NCI-H146 treated with DMSO at 0.1 percent for 48 hours (cell line): ENCODE results near the gene RNF220.

Experiments
- DNase-seq: peaks from one replicate; lab custom pipeline; 2025; ENCODE audit not compliant: unreplicated experiment; lab: John Stamatoyannopoulos, UW

Gene RNF220

GRCh38 chr1:44431861-44432260, 26.8 kb downstream of the RNF220 start:
- DNase-seq: no peak

DNA sequence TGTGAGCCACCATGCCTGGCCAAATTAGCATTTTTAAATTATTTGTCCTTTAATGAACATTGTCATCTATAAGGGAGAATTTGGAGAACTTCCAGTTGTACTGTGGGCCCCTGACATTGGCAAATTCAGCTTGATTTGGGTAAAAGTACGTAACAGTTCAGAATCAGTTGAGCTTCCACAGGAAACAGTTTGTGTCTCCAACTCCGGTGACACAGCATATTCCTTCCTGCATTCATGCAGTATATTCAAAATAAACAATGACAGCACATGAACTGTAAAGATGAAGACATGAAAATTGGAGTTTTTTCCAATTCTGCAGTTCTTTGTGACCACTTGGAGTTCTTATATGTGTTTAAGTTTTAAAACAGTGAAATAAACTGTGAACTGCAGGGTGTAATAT, 28.2 kb downstream of the RNF220 start:
- no peak for DNase-seq

DNA sequence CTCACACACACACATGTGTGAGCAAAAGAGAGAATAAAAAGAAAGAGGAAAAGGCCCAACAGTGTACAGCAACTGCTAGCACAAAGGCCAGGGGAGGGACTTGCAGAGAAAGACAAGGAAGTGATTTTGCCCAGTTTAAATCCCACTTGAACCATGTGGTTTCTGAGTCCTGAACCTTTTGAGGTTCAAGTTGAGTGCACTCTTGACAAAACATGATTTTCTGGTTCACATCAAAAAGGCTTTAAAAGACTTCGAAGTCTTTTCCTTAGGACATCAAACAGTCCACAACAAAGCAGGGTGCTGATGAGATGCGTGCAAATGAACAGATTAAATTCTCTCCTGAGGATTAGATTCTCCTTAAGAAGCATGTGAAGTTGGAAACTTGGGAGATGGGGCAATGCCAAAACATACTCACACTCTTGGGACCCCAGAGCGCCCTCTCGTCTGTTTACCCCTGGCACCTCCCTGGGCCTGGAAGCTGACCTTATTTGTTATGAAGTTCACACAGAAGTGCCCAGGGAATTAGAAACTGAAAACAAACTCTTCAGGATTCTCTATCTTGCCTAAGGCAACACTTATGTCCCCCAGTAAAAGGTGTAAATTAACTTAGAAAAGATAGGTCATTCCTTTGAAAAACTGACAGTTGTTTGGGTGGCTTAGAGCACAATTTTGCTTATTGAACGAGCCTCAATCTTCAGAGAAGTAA, 31.5 kb downstream of the RNF220 start:
- DNase-seq: no peak

GRCh38 chr1:44437107-44437716, 32.2 kb downstream of the RNF220 start:
- DNase-seq: no peak

GRCh38 chr1:44442791-44443190, 37.7 kb downstream of the RNF220 start:
- DNase-seq: no peak

GRCh38 chr1:44447051-44447810, 42.2 kb downstream of the RNF220 start:
- DNase-seq: no peak

GRCh38 chr1:44453798-44454349, 48.8 kb downstream of the RNF220 start:
- DNase-seq: no peak

GRCh38 chr1:44454704-44455103, 49.6 kb downstream of the RNF220 start:
- no peak for DNase-seq

DNA sequence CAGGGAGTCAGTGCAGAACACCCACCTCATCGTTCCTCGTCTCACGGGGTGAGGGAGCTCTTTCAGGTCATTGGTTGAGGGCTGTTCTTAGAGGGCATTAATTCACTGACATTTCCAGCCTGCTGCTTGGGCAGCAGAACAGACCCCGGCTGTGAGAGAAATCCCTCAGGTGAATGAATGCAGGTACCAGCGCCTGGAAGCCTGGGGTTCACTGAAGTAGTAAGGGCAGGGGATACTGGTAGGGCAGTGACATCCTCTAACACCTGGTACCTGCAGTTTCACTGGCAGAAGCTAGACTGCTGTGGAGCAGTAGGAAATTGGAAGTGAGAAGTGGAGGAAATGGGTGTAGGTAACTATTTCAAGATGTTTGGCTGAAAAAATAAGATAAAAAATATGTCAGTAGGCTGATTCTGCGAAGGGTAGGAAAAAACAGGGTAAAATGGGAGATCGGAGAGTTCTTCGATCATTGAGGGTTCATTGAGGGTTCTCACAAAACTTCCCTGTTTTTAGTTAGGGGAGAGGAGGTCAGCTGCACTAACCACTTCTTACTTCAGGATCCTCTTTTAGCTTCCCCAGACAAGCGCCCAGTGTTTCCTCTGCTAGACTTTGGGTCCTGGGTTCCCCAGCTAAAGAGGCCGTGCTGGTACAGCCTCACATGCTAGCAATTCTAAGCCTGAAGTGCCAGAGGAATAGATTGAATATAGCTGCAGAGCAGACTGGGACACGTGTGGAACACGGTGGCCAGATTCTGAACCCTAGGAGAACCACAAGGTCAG, 55.2 kb downstream of the RNF220 start:
- no peak for DNase-seq

- no peak for DNase-seq
Observed at GRCh38 chr1:44464361-44464760, 59.3 kb downstream of the RNF220 start.

GRCh38 chr1:44467566-44467965, 62.5 kb downstream of the RNF220 start:
- DNase-seq: no peak

DNA sequence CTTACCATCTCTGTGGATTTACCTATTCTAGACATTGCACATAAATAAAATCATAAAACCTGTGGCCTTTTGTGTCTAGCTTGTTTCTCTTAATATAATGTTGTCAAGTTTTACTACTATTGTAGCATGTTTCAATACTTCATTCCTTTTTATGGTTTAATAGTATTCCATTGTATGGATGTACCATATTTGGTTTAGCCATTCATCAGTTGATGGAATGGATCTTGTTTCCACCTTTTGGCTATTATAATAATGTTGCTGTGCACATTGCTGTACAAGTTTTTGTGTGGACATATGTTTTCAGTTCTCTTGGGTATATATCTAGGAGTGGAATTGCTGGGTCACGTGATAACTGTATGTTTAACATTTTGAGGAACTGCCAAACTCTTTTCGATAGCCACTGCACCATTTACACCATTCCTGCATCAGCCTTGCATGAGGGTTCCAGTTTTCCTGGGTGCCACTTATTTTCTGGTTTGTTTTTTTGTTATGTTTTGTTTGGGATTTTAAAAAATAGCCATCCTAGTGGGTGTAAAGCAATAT, 66.9 kb downstream of the RNF220 start:
- no peak for DNase-seq

DNA sequence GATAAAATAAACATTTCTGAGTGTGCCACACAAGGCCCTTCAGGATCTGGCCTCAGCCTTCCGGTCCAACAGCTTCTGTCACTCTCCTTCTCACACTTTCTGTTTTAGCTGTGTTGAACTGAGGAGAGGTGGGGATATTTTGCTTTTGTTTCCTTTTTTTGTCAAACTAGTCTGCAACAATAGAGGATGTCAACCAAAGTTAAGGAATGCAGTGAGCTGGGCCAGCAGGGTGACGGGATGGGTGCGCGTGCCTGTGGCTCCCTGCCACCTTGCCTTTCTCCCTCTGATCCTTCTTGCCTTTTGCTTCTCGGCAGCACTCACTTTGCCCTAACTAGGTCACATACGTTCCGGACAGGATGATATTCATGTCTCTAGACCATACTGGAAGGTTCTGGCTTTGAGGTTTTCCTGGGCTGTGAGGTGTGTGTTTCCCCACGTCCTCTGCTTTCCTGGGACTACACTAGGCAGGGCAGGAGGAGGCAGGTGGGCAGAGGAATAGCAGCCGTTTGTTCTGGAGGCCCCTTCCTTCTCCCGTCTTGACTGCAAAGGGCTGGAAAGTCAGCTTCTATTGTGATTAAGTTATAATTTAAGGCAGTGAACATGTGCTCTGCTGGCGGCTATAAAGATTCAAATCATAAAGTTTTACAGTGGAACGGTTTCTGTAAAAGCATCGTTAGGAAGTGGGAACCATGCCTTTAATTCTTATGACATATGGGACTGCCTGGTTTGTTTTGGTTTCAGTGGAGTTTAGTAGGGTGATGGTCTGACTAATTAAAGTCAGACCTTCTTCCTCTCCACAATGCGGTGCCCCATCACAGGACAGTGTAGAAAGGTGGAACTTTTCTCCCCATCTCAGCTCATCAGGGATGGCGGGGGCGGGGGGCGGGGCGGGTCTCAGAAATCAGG, 67.8 kb downstream of the RNF220 start:
- DNase-seq: no peak

DNA sequence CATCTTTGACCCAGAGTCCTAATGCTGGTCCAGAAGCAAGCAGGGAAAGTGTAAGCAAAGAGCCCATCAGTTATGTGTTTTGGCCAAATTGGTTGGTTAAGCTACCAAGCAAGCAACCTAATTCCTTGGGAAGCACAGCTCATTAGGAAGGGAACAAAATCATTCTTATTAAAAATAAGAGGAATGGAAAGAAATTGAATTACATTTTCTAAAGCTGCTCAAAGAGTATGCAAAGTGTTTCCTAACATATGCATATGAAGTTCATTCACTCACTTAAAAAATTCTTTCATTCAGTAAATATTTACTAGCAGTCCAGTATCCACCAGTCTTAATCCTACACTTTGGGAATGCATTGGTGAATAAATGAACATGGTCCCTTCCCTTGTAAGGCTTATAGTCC, 71.8 kb downstream of the RNF220 start:
- DNase-seq: no peak

GRCh38 chr1:44481701-44482100, 76.6 kb downstream of the RNF220 start:
- no peak for DNase-seq

- no peak for DNase-seq
Observed at GRCh38 chr1:44483089-44483874, 78.2 kb downstream of the RNF220 start.

- no peak for DNase-seq
Observed at GRCh38 chr1:44484155-44484688, 79.2 kb downstream of the RNF220 start.

- DNase-seq: peak; percentile 36
Observed at GRCh38 chr1:44485229-44485933, 80.3 kb downstream of the RNF220 start.
